Head of caudate nucleus (tissue), 42 donors: ENCODE measurements around the gene USP20.
A peak's percentile ranks its signal among the peaks of the same experiment; 100 is the strongest.
"Not testable (repeated sequence)": the region's sequence is repeated elsewhere in the genome, so short reads cannot be mapped to it uniquely, and the experiment has no call there.

Experiments used
- DNase-seq, 42 donors: peaks; one replicate each; pipeline versions ENCODE4 v3.0.0 to v3.0.0-alpha.2; 2020 to 2021; ENCODE audit warnings: mixed read lengths in 7 of 42
- intact Hi-C: fragments of 100-400 bp; cut with DNase I; formaldehyde crosslinking; loops from one replicate; pipeline ENCODE4 v1.15.0; 2022

The USP20 gene

DNA sequence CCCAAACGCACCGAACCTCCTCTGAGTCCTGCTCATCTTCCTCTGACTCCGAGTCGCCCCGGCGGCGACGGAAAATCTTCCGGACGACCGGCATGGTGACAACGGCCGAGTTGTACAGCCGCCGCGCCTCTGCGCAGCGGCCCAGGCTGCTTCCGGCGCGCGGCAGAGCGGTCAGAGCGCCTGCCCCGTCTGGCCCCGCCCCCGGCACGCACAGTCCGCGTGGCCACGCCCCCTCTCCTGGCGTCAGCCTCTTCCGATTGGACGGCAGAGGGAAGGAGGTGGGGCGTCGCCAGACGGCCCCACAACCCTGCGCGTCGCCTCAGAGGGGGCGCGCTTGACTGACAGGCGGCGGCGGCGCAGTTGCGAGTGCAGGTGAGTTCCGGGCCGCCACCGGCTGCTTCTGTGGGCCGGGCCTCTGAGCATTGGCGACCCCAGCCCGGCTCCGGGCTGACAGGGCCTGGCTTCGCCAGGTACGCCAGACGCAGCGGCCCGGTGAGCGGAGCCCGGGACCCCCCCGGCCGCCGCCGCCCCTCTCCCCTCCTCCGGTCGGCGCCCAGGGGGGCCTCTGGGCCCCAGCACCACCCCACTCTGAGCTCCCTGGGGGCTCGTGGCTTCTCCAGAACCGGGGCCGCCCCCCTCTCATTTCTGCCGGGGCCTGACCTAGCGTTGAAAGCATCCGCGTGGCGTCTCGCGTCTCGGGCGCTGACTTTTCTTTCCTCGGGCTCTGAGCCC is at the start of gene USP20, which contains the start of gene C9orf78:
Gene USP20 (plus strand): TSS at position 331 of the 732 bp plus-strand sequence. CDS start 17,098 bp downstream, outside the sequence.
Gene C9orf78 (minus strand): TSS at position 148 of the 732 bp plus-strand sequence. CDS start 54 bp downstream, at position 94.
- intact Hi-C loops: loop anchor here (10.0 kb wide), 1 partner anchor 400 kb away; no protein-coding TSS in a partner anchor
- DNase-seq: peak; percentile 83 to 98 (median 96)

DNA sequence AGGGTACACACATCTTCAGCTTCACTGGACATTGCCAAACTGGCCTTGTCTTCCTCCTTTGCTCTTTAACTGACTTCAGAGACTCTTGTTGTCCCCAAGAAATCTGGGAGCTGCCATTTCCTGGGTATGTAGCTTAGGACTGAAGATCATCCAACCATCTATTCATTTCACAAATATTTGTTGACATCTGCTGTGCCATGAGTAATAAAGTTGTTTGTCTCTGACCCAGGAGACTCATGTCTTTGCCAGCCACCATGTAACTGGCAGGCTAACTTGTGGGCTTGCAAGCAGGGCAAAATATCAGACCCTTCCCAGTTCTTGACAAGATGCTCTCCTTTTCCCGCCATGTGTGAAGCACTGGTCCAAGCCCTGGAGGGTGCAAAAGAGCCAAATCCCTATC is 49.4 kb upstream of the USP20 start:
- intact Hi-C loops: loop anchor here (10.0 kb wide), 2 partner anchors 141 to 651 kb away; partner anchors contain the start of gene ASB6
- no peak for DNase-seq

GRCh38 chr9:129786481-129786880 is 48.8 kb upstream of the USP20 start:
- intact Hi-C loops: loop anchor here (10.0 kb wide), 2 partner anchors 142 to 652 kb away; partner anchors contain the start of gene ASB6
- no peak for DNase-seq

- no peak for DNase-seq
- intact Hi-C loops: no loop called here
Observed at GRCh38 chr9:129794549-129794948, 40.7 kb upstream of the USP20 start.

GRCh38 chr9:129796029-129796428 is 39.2 kb upstream of the USP20 start:
- DNase-seq, intact Hi-C loops: not testable (repeated sequence)

- intact Hi-C loops: no loop called here
- DNase-seq: no peak
Observed at GRCh38 chr9:129798973-129799372, 36.3 kb upstream of the USP20 start.

DNA sequence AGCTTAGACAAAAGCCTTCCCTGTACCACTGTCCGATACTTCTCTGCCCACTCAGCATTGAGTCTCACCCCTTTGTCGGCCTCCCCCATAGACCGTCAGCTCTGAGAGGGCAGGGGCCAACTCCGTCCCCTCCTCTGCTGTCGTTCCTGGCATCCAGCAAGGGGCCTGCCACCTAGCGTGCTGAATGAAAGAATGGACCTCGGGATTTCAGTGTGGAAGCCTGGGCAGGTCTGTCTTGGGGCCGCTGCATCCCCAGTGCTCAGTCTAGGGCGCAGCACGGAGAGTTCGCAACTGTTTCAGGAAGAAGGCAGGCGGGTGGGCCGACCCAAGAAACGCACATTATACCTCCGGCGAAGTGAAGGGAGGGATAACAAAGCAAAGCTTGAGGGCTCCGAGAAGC is 33.8 kb upstream of the USP20 start:
- intact Hi-C loops: no loop called here
- no peak for DNase-seq

GRCh38 chr9:129802833-129803675 is 32.2 kb upstream of the USP20 start, which contains the start of gene TOR1B:
TOR1B (plus strand) TSS chr9:129803184; CDS start chr9:129803213, 29 bp downstream.
- intact Hi-C loops: no loop called here
- DNase-seq: peak; percentile 83 to 98 (median 95)

- no peak for DNase-seq
- intact Hi-C loops: no loop called here
Observed at GRCh38 chr9:129803676-129804060, 31.6 kb upstream of the USP20 start.

GRCh38 chr9:129806061-129806460 is 29.2 kb upstream of the USP20 start:
- intact Hi-C loops: no loop called here
- DNase-seq: no peak

DNA sequence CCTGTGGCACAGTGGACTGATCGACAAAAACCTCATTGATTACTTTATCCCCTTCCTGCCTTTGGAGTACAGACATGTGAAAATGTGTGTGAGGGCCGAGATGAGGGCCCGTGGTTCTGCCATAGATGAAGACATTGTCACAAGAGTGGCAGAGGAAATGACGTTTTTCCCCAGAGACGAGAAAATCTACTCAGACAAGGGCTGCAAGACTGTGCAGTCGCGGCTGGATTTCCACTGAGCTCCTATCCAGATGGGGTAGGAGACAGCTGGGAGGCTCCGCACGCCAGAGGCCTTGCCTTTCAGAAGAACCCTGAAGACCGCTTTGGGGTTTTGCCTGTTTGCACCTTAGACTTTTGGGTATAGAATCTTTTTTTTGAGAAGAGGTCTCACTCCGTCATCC is 25.9 kb upstream of the USP20 start:
- DNase-seq: no peak
- intact Hi-C loops: no loop called here

GRCh38 chr9:129810116-129810515 is 25.1 kb upstream of the USP20 start:
- intact Hi-C loops: no loop called here
- no peak for DNase-seq

- DNase-seq: no peak
- intact Hi-C loops: no loop called here
Observed at GRCh38 chr9:129810788-129811187, 24.5 kb upstream of the USP20 start.

- intact Hi-C loops: no loop called here
- DNase-seq: no peak
Observed at GRCh38 chr9:129811967-129812363, 23.3 kb upstream of the USP20 start.

DNA sequence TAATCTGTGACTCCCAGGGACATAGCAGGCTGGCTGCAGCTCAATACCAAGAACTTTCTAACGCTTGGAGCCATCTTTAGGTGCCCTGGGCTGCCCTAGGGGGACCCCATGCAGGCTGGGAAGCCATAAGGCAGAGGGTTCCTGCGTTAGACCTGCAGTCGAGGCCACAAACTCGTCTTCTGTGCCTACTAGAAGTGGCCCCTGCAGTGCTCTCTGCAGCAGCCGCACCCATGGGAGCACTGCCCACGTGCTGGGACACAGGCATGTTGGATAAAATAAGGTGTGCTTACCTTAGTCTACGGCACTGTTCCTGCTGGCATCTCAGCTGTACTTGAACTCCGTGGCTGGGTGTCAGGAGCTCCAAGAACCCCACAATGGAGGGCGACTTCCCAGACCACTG is 22.9 kb upstream of the USP20 start:
- intact Hi-C loops: no loop called here
- no peak for DNase-seq

GRCh38 chr9:129813661-129814060 is 21.6 kb upstream of the USP20 start:
- DNase-seq: peak in 3 of 42 donors; percentile 24 to 48 (median 43)
- intact Hi-C loops: no loop called here

DNA sequence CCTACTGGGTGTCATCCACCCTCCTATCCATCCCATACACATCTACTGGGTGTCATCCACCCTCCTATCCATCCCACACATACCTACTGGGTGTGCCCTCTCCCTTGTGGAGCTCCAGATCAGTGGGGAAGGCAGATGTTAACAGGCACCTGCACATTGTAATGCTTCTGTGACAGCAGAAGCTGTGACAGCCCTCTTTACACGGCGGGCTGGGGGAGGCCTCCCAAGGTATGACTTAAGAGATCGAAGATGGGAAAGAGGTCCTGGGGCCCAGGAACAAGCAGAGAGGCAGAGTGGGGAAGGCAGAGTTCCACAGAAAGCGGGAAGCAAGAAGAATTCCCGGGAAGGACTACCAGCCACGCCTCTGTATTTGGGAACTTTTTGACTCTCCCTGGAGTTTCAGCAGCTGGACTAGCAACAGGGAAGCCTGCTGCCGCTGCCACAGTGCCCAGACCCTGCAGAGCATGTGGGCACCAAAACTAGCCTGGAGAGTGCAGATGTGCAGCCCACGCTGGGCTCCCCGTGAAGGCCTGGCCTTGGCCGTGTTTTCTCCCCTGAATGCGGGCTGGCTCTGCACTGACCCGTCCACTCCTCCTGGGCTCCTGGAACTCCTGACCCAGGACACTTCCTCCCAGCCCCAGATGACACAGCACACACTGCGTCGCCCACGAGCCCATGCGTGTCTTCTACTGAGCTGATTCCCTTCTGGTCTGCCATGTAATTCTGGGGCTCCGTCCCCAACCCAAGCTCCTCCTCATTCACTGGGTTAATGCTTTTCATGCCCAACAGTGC is 20.6 kb upstream of the USP20 start:
- intact Hi-C loops: no loop called here
- DNase-seq: peak in 24 of 42 donors; percentile 21 to 74 (median 42)

GRCh38 chr9:129815278-129815677 is 20.0 kb upstream of the USP20 start:
- intact Hi-C loops: no loop called here
- no peak for DNase-seq
